ENCODE measurements around the gene ADGRA3.

- TF ChIP-seq CTCF (IDR thresholded peaks at IDR 0.05) (no peak), POLR2A (IDR thresholded peaks at IDR 0.05) (no peak)
Measured at GRCh38 chr4:22339491-22339890, 176.4 kb downstream of the ADGRA3 start.
